Measurements from ENCODE around the gene SESTD1. TPM values are rescaled to one million over a fixed set of nuclear protein-coding genes. Genes with fewer than 3 reads are reported as not detected.

Gene SESTD1
- total and polyA plus RNA-seq, 2 donors (not counting 1 experiment from before 2014, with no cell fraction given): 16.8 to 51.9 TPM

DNA sequence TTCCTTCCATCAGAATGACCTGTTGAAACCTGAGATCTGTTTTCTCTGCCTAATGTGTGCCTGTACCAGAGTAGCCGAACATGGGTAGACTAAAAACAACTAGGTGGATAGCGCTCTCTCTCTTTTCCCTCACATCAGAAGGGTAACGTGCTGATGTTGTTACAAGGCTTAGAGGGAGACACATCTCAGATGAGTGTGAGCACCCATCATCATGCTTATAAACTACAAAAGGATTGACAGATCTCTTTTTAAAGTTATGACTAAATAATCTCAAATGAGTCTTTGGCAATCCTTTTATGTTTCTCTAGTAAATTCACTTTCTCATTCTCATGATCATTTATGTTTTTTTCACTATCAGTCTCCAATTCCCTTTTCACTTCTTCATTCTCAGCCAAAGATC lies 139.2 kb downstream of the SESTD1 start:
- no peaks in the 10 kb centered on the region for H3K4me1 ChIP-seq (ENCODE audit: control insufficient read depth, extremely low read depth, insufficient read depth, low read length)
- TF ChIP-seq EZH2 (IDR thresholded peaks at IDR 0.05; ENCODE audit: low read length, missing control alignments): no peak
- TF ChIP-seq, protein P1, sequence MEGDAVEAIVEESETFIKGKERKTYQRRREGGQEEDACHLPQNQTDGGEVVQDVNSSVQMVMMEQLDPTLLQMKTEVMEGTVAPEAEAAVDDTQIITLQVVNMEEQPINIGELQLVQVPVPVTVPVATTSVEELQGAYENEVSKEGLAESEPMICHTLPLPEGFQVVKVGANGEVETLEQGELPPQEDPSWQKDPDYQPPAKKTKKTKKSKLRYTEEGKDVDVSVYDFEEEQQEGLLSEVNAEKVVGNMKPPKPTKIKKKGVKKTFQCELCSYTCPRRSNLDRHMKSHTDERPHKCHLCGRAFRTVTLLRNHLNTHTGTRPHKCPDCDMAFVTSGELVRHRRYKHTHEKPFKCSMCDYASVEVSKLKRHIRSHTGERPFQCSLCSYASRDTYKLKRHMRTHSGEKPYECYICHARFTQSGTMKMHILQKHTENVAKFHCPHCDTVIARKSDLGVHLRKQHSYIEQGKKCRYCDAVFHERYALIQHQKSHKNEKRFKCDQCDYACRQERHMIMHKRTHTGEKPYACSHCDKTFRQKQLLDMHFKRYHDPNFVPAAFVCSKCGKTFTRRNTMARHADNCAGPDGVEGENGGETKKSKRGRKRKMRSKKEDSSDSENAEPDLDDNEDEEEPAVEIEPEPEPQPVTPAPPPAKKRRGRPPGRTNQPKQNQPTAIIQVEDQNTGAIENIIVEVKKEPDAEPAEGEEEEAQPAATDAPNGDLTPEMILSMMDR (conservative IDR thresholded peaks at IDR 0.05 in 1 of 2, IDR thresholded peaks at IDR 0.05 in 1 of 2; ENCODE audit: low read depth in 1 of 2, low read length in 2 of 2): no peak

DNA sequence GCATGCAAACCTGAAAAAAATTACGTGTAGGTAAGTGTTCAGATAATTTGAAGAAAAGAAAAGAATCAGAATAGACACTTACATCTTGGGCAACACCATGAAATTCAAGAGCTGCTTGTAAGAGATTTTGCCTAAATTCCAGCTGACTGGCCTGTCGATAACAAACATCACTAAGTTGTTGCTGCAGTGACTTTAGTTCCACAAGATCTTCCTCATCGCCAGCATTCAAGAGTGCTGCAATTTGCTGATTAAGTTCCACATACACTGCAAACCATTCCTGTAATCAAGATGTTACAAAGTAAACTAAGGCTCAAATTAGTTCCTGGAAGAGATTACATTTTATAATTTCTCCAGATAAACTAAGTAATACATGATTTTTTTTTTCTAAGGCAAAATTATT lies 140.3 kb downstream of the SESTD1 start:
- Histone ChIP-seq H3K9ac (ENCODE audit: insufficient read depth, low read length) (no peak overlapping the region), H3K27ac (ENCODE audit: insufficient read depth, low read length) (no peak overlapping the region), H4K20me1 (ENCODE audit: control insufficient read depth, extremely low read depth, insufficient read depth, low read length) (no peaks in the 10 kb centered on the region), H3K79me2 (ENCODE audit: control insufficient read depth, insufficient read depth, low read length) (no peaks in the 10 kb centered on the region), H3K4me3 (replicated peaks in 1 of 4; ENCODE audit: control extremely low read depth in 1 of 4, insufficient read depth in 1 of 4, low read depth in 3 of 4, low read length in 4 of 4) (no peak overlapping the region), H2AFZ (ENCODE audit: low read length) (no peak overlapping the region), H3K4me2 (ENCODE audit: extremely low read depth, insufficient read depth, low read length) (no peak overlapping the region), H3K27me3 (ENCODE audit: control insufficient read depth, insufficient read depth, low read length) (no peaks in the 10 kb centered on the region), H3K4me1 (ENCODE audit: control insufficient read depth, extremely low read depth, insufficient read depth, low read length) (no peaks in the 10 kb centered on the region), H3K9me3 (ENCODE audit: control insufficient read depth, insufficient read depth, low read depth, low read length) (no peaks in the 10 kb centered on the region), H3K36me3 (ENCODE audit: control insufficient read depth, insufficient read depth, low read length) (no peaks in the 10 kb centered on the region)
- no peak for TF ChIP-seq EZH2 (IDR thresholded peaks at IDR 0.05; ENCODE audit: low read length, missing control alignments)
- TF ChIP-seq, protein P1 (conservative IDR thresholded peaks at IDR 0.05 in 1 of 2, IDR thresholded peaks at IDR 0.05 in 1 of 2; ENCODE audit: low read depth in 1 of 2, low read length in 2 of 2): no peak
- no peak for DNase-seq (ENCODE audit: low read depth in 2 of 2)

More for the DNA sequence above, 139.2 kb downstream of the SESTD1 start:
- H3K9ac ChIP-seq (ENCODE audit: insufficient read depth, low read length): no peak overlapping the region
- no peaks in the 10 kb centered on the region for H3K9me3 ChIP-seq (ENCODE audit: control insufficient read depth, insufficient read depth, low read depth, low read length)
- H2AFZ ChIP-seq (ENCODE audit: low read length): no peak overlapping the region
- DNase-seq (ENCODE audit: low read depth in 2 of 2): no peak
- H3K4me3 ChIP-seq (replicated peaks in 1 of 4; ENCODE audit: control extremely low read depth in 1 of 4, insufficient read depth in 1 of 4, low read depth in 3 of 4, low read length in 4 of 4): no peak overlapping the region
- no peaks in the 10 kb centered on the region for H4K20me1 ChIP-seq (ENCODE audit: control insufficient read depth, extremely low read depth, insufficient read depth, low read length)
- H3K27me3 ChIP-seq (ENCODE audit: control insufficient read depth, insufficient read depth, low read length): no peaks in the 10 kb centered on the region
- H3K79me2 ChIP-seq (ENCODE audit: control insufficient read depth, insufficient read depth, low read length): no peaks in the 10 kb centered on the region
- H3K4me2 ChIP-seq (ENCODE audit: extremely low read depth, insufficient read depth, low read length): no peak overlapping the region
- no peaks in the 10 kb centered on the region for H3K36me3 ChIP-seq (ENCODE audit: control insufficient read depth, insufficient read depth, low read length)
- no peak overlapping the region for H3K27ac ChIP-seq (ENCODE audit: insufficient read depth, low read length)

DNA sequence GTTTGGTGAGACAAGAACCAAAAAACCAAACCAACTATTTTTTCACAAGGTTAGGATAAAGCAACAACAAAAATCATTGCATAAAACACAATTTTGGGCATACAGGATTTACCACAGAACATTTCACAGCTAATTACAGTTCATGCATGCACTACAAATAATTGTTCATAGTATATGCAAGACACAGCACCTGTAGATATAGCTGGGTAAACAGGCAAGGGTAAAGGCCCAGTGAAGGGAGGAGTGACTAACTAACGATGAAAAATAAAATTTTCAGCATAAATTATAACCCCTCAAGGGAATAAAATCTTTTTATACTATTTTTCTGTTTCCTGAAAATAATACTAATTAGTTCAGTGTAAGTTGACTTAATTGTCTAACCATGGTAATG lies 141.4 kb downstream of the SESTD1 start:
- Histone ChIP-seq H3K27me3 (ENCODE audit: control insufficient read depth, insufficient read depth, low read length) (no peaks in the 10 kb centered on the region), H3K27ac (ENCODE audit: insufficient read depth, low read length) (no peak overlapping the region), H3K9ac (ENCODE audit: insufficient read depth, low read length) (no peak overlapping the region), H3K4me2 (ENCODE audit: extremely low read depth, insufficient read depth, low read length) (no peak overlapping the region), H3K79me2 (ENCODE audit: control insufficient read depth, insufficient read depth, low read length) (no peaks in the 10 kb centered on the region), H3K36me3 (ENCODE audit: control insufficient read depth, insufficient read depth, low read length) (no peaks in the 10 kb centered on the region), H4K20me1 (ENCODE audit: control insufficient read depth, extremely low read depth, insufficient read depth, low read length) (no peaks in the 10 kb centered on the region), H2AFZ (ENCODE audit: low read length) (no peak overlapping the region), H3K4me1 (ENCODE audit: control insufficient read depth, extremely low read depth, insufficient read depth, low read length) (no peaks in the 10 kb centered on the region), H3K4me3 (replicated peaks in 1 of 4; ENCODE audit: control extremely low read depth in 1 of 4, insufficient read depth in 1 of 4, low read depth in 3 of 4, low read length in 4 of 4) (no peak overlapping the region), H3K9me3 (ENCODE audit: control insufficient read depth, insufficient read depth, low read depth, low read length) (no peaks in the 10 kb centered on the region)
- TF ChIP-seq, protein P1 (conservative IDR thresholded peaks at IDR 0.05 in 1 of 2, IDR thresholded peaks at IDR 0.05 in 1 of 2; ENCODE audit: low read depth in 1 of 2, low read length in 2 of 2): no peak
- TF ChIP-seq EZH2 (IDR thresholded peaks at IDR 0.05; ENCODE audit: low read length, missing control alignments): no peak
- no peak for DNase-seq (ENCODE audit: low read depth in 2 of 2)

Data from fibroblast of lung (primary cell).